ENCODE measurements around the gene CHPT1.
"Not testable (repeated sequence)": the region's sequence is repeated elsewhere in the genome, so short reads cannot be mapped to it uniquely, and the experiment has no call there.

The CHPT1 gene

GRCh38 chr12:101680647-101681046 is 16.8 kb upstream of the CHPT1 start:
- DNase-seq (ENCODE audit: low read depth), result no peak
- no peak for TF ChIP-seq CTCF (IDR thresholded peaks at IDR 0.05; ENCODE audit: insufficient read depth, low read depth, low read length, missing control alignments)
- no peak overlapping the region for H3K4me3 ChIP-seq (ENCODE audit: low read length)

- not testable (repeated sequence) for DNase-seq (ENCODE audit: low read depth); H3K4me3 ChIP-seq (ENCODE audit: low read length)
Measured at GRCh38 chr12:101681627-101682026, 15.8 kb upstream of the CHPT1 start.

- no peak for DNase-seq (ENCODE audit: low read depth)
- H3K4me3 ChIP-seq (ENCODE audit: low read length), result no peak overlapping the region
- TF ChIP-seq CTCF (IDR thresholded peaks at IDR 0.05; ENCODE audit: insufficient read depth, low read depth, low read length, missing control alignments), result no peak
Measured at GRCh38 chr12:101685092-101685491, 12.3 kb upstream of the CHPT1 start.

GRCh38 chr12:101686176-101686575 is 11.3 kb upstream of the CHPT1 start:
- no peak for DNase-seq (ENCODE audit: low read depth)
- no peak for TF ChIP-seq CTCF (IDR thresholded peaks at IDR 0.05; ENCODE audit: insufficient read depth, low read depth, low read length, missing control alignments)

GRCh38 chr12:101690544-101691098 is 6.8 kb upstream of the CHPT1 start:
- no peak for TF ChIP-seq CTCF (IDR thresholded peaks at IDR 0.05; ENCODE audit: insufficient read depth, low read depth, low read length, missing control alignments)
- DNase-seq (ENCODE audit: low read depth), result no peak

More at GRCh38 chr12:101686176-101686575, 11.3 kb upstream of the CHPT1 start:
- no peak overlapping the region for H3K4me3 ChIP-seq (ENCODE audit: low read length)

GRCh38 chr12:101691503-101692096 is 5.8 kb upstream of the CHPT1 start:
- TF ChIP-seq CTCF (IDR thresholded peaks at IDR 0.05; ENCODE audit: insufficient read depth, low read depth, low read length, missing control alignments), result no peak
- no peak for DNase-seq (ENCODE audit: low read depth)
- no peak overlapping the region for H3K4me3 ChIP-seq (ENCODE audit: low read length)

More at GRCh38 chr12:101690544-101691098, 6.8 kb upstream of the CHPT1 start:
- no peak overlapping the region for H3K4me3 ChIP-seq (ENCODE audit: low read length)

- H3K4me3 ChIP-seq (ENCODE audit: low read length), result no peak overlapping the region
- TF ChIP-seq CTCF (IDR thresholded peaks at IDR 0.05; ENCODE audit: insufficient read depth, low read depth, low read length, missing control alignments), result no peak
- no peak for DNase-seq (ENCODE audit: low read depth)
Measured at GRCh38 chr12:101694297-101694848, 3.1 kb upstream of the CHPT1 start.
